GM23338 (cell line): Measurements from ENCODE around the gene CNTNAP4. TPM values are rescaled to one million over a fixed set of nuclear protein-coding genes. Genes with fewer than 3 reads are reported as not detected.

Experiments
- ATAC-seq: fragments of 200-7000 bp; cut with Tn5 transposase; 3 replicates; pipeline ENCODE4 v1.9.1; 2020
- DNase-seq: peaks from one replicate; pipeline ENCODE4 v3.0.0-alpha.2; 2015; ENCODE audit warnings: low spot score
- H2AFZ ChIP-seq: fragments of 200-600 bp; sonication (generic); 2 replicates; pipeline ENCODE4 v1.8.0; 2016; ENCODE audit warnings: antibody characterized with exemption, mild to moderate bottlenecking, moderate library complexity
- H3F3A ChIP-seq: fragments of 200-600 bp; sonication (generic); replicated peaks from 2 replicates; pipeline ENCODE4 v1.8.0; 2017; ENCODE audit warnings: antibody characterized with exemption, mixed run types, low read depth
- H3K27ac ChIP-seq: fragments of 200-600 bp; sonication (generic); 2 replicates; pipeline ENCODE4 v1.6.1; 2016; ENCODE audit warnings: low read depth
- H3K27me3 ChIP-seq: fragments of 200-600 bp; sonication (generic); 2 replicates; pipeline ENCODE4 v1.8.0; 2016; ENCODE audit warnings: mild to moderate bottlenecking, mixed run types, moderate library complexity; ENCODE audit not compliant: insufficient read depth
- H3K36me3 ChIP-seq: fragments of 200-600 bp; sonication (generic); 2 replicates; pipeline ENCODE4 v1.8.0; 2016; ENCODE audit warnings: mild to moderate bottlenecking; ENCODE audit not compliant: insufficient read depth
- H3K4me1 ChIP-seq: fragments of 200-600 bp; sonication (generic); 2 replicates; pipeline ENCODE4 v1.8.0; 2016; ENCODE audit warnings: mild to moderate bottlenecking, moderate library complexity; ENCODE audit not compliant: insufficient read depth
- H3K4me2 ChIP-seq: fragments of 200-600 bp; sonication (generic); 2 replicates; pipeline ENCODE4 v1.7.1; 2017; ENCODE audit warnings: mixed run types
- H3K4me3 ChIP-seq: fragments of 200-600 bp; sonication (generic); 2 replicates; pipeline ENCODE4 v1.6.1; 2016; ENCODE audit warnings: mixed run types
- H3K79me2 ChIP-seq: fragments of 200-600 bp; sonication (generic); replicated peaks from 2 replicates; pipeline ENCODE4 v1.8.0; 2017; ENCODE audit warnings: mild to moderate bottlenecking; ENCODE audit not compliant: insufficient read depth
- H3K9me2 ChIP-seq: fragments of 200-600 bp; sonication (generic); 2 replicates; pipeline ENCODE4 v1.8.0; 2017; ENCODE audit not compliant: insufficient read depth
- H4K20me1 ChIP-seq: fragments of 200-600 bp; sonication (generic); replicated peaks from 2 replicates; pipeline ENCODE4 v1.8.0; 2017; ENCODE audit warnings: mild to moderate bottlenecking; ENCODE audit not compliant: insufficient read depth
- H3K27ac Mint-ChIP-seq: 2 replicates; pipeline ENCODE4 v1.8.0; 2020; ENCODE audit warnings: inconsistent platforms, mild to moderate bottlenecking, moderate library complexity, mixed read lengths
- H3K27me3 Mint-ChIP-seq: 3 replicates; pipeline ENCODE4 v1.8.0; 2022; ENCODE audit warnings: low read depth, mild to moderate bottlenecking, moderate library complexity, mixed read lengths, inconsistent platforms; ENCODE audit not compliant: insufficient read depth, poor library complexity
- H3K36me3 Mint-ChIP-seq: 3 replicates; pipeline ENCODE4 v1.8.0; 2021; ENCODE audit warnings: low read depth, mild to moderate bottlenecking, inconsistent platforms, moderate library complexity, mixed read lengths
- H3K4me1 Mint-ChIP-seq: 3 replicates; pipeline ENCODE4 v1.8.0; 2020; ENCODE audit warnings: mild to moderate bottlenecking, inconsistent platforms, mixed read lengths
- H3K4me3 Mint-ChIP-seq: 3 replicates; pipeline ENCODE4 v1.8.0; 2021; ENCODE audit warnings: moderate library complexity, mild to moderate bottlenecking, inconsistent platforms, mixed read lengths
- H3K9me3 Mint-ChIP-seq: 3 replicates; pipeline ENCODE4 v1.8.0; 2020; ENCODE audit warnings: moderate library complexity, mild to moderate bottlenecking, inconsistent platforms, mixed read lengths
- CREB1 ChIP-seq: fragments of 250-450 bp; sonication (Bioruptor Pico); IDR thresholded peaks from 2 replicates; pipeline ENCODE4 v1.5.0; 2020; ENCODE audit warnings: low read depth, mild to moderate bottlenecking, moderate library complexity
- CTCF ChIP-seq, 2 experiments: fragments of 200-600 bp in 1 of 2; sonication (generic) in 1 of 2; conservative IDR thresholded peaks; 2 replicates each; pipeline versions ENCODE4 v1.5.1 to v1.6.1; 2016 to 2017; ENCODE audit warnings: antibody characterized with exemption in 2 of 2, low read depth in 2 of 2, mild to moderate bottlenecking in 2 of 2, moderate library complexity in 1 of 2
- ETS1 ChIP-seq: IDR thresholded peaks from 2 replicates; pipeline ENCODE4 v1.6.1; 2016; ENCODE audit warnings: antibody characterized with exemption
- EZH2 ChIP-seq: fragments of 200-600 bp; sonication (generic); IDR thresholded peaks from one replicate; pipeline ENCODE4 v1.8.0; 2017; ENCODE audit warnings: antibody characterized with exemption, mild to moderate bottlenecking, low read depth; ENCODE audit not compliant: unreplicated experiment
- EZH2phosphoT487 ChIP-seq: fragments of 200-600 bp; sonication (generic); IDR thresholded peaks from one replicate; pipeline ENCODE4 v1.8.1; 2018; ENCODE audit warnings: antibody characterized with exemption; ENCODE audit not compliant: unreplicated experiment
- JUNB ChIP-seq: IDR thresholded peaks from one replicate; pipeline ENCODE4 v1.6.1; 2016; ENCODE audit warnings: antibody characterized with exemption; ENCODE audit not compliant: unreplicated experiment
- REST ChIP-seq: IDR thresholded peaks from one replicate; pipeline ENCODE4 v1.6.1; 2018; ENCODE audit warnings: antibody characterized with exemption; ENCODE audit not compliant: unreplicated experiment
- STAT1 ChIP-seq: IDR thresholded peaks from one replicate; pipeline ENCODE4 v1.6.1; 2016; ENCODE audit warnings: antibody characterized with exemption; ENCODE audit not compliant: unreplicated experiment
- ZNF331 ChIP-seq: fragments of 250-450 bp; sonication (Bioruptor Pico); IDR thresholded peaks from 2 replicates; pipeline ENCODE4 v1.5.0; 2020; ENCODE audit warnings: low read depth, mild to moderate bottlenecking, moderate library complexity
- polyA plus RNA-seq: library from polyadenylated mRNA; unstranded; fragments of >200 nt; fragmentation: Nextera tagmentation; extraction: Ambion mirVana; gene quantifications from 2 replicates; pipeline ENCODE4 v1.2.1, GENCODE V29; 2016
- total RNA-seq: library from RNA; depleted of rRNA; stranded (reverse); fragments of >200 nt; shearing (Covaris generic); gene quantifications from 2 replicates; pipeline ENCODE4 v1.2.3, GENCODE V29; 2014

The CNTNAP4 gene
- total and polyA plus RNA-seq, 2 experiments from 2014 or later, result not detected

GRCh38 chr16:76456016-76456415 is 178.8 kb downstream of the CNTNAP4 start:
- H3K4me3 Mint-ChIP-seq, result no peak overlapping the region
- no peak for ATAC-seq
- H3K4me1 Mint-ChIP-seq, result no peaks in the 10 kb centered on the region
- Histone ChIP-seq H3K4me2 (no peak overlapping the region), H4K20me1 (no peaks in the 10 kb centered on the region), H3K4me1 (no peaks in the 10 kb centered on the region), H3K4me3 (no peak overlapping the region), H3K27ac (no peak overlapping the region), H3K9me2 (no peaks in the 10 kb centered on the region), H3K36me3 (no peaks in the 10 kb centered on the region), H2AFZ (no peak overlapping the region), H3K27me3 (no peaks in the 10 kb centered on the region), H3F3A (no peaks in the 10 kb centered on the region), H3K79me2 (no peaks in the 10 kb centered on the region)
- no peak for TF ChIP-seq JUNB
- TF ChIP-seq ETS1, result no peak
- no peak for TF ChIP-seq STAT1
- no peak for TF ChIP-seq ZNF331 (CRISPR knock-in tag)
- TF ChIP-seq REST, result no peak
- no peak for TF ChIP-seq CREB1 (CRISPR knock-in tag)
- no peak for TF ChIP-seq CTCF (conservative IDR thresholded peaks at IDR 0.05; ENCODE audit: low read depth in 2 of 2)
- TF ChIP-seq EZH2, result no peak
- H3K9me3 Mint-ChIP-seq, result peaks cover 56% of the 10 kb centered on the region
- no peak for DNase-seq
- no peaks in the 10 kb centered on the region for H3K36me3 Mint-ChIP-seq
- peaks cover under 1% of the 10 kb centered on the region for H3K27me3 Mint-ChIP-seq
- no peak overlapping the region for H3K27ac Mint-ChIP-seq

DNA sequence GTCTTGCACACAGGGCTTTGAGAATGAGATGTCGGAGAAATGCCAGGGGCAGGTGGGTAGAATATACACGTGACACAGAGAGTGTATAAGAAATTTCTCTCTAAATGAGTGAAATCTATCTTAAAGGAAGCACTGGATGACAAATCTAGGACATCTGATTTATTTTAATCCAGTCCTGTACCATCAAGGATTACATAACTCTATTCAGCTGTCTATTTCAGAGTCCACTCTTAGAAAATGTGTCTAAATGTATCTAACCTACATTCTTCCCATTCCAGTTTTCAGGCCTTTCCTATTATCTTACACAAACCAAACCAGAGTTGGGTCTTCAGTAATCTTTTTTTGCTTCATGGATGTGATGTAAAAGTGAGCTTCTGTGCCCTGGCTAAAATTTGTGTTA is 181.9 kb downstream of the CNTNAP4 start:
- H4K20me1 ChIP-seq, result no peaks in the 10 kb centered on the region
- H3K27me3 ChIP-seq, result peaks cover 6% of the 10 kb centered on the region; the same call in 1 of the 2 replicates
- H3F3A ChIP-seq, result no peaks in the 10 kb centered on the region
- Mint-ChIP-seq H3K4me3 (no peak overlapping the region), H3K36me3 (no peaks in the 10 kb centered on the region), H3K27ac (no peak overlapping the region), H3K4me1 (no peaks in the 10 kb centered on the region), H3K9me3 (peaks cover 52% of the 10 kb centered on the region), H3K27me3 (no peaks in the 10 kb centered on the region)
- H3K4me2 ChIP-seq, result no peak overlapping the region
- no peaks in the 10 kb centered on the region for H3K79me2 ChIP-seq
- H3K4me1 ChIP-seq, result no peaks in the 10 kb centered on the region
- H2AFZ ChIP-seq, result no peak overlapping the region
- no peak overlapping the region for H3K27ac ChIP-seq
- no peaks in the 10 kb centered on the region for H3K9me2 ChIP-seq
- no peak for DNase-seq
- no peaks in the 10 kb centered on the region for H3K36me3 ChIP-seq
- no peak for ATAC-seq
- no peak overlapping the region for H3K4me3 ChIP-seq
- no peak for TF ChIP-seq EZH2phosphoT487
- no peak for TF ChIP-seq REST
- TF ChIP-seq STAT1, result no peak
- TF ChIP-seq EZH2, result no peak
- no peak for TF ChIP-seq ETS1
- no peak for TF ChIP-seq CTCF (conservative IDR thresholded peaks at IDR 0.05; ENCODE audit: low read depth in 2 of 2)
